Nephron progenitor cell (in vitro differentiated cells): ENCODE results near the gene GDF7.

ENCODE experiments used
- DNase-seq: peaks from one replicate; pipeline ENCODE4 v3.0.0; 2021
- H3K27ac Mint-ChIP-seq: 2 replicates; pipeline ENCODE4 v1.8.0; 2021; ENCODE audit warnings: mild to moderate bottlenecking, moderate library complexity, mixed read lengths
- H3K27me3 Mint-ChIP-seq: 2 replicates; pipeline ENCODE4 v1.8.0; 2021; ENCODE audit warnings: mild to moderate bottlenecking, low read depth, mixed read lengths; ENCODE audit not compliant: poor library complexity
- H3K36me3 Mint-ChIP-seq: 2 replicates; pipeline ENCODE4 v1.8.0; 2021; ENCODE audit warnings: low read depth, mixed read lengths
- H3K4me1 Mint-ChIP-seq: 2 replicates; pipeline ENCODE4 v1.8.0; 2021; ENCODE audit warnings: mixed read lengths
- H3K4me3 Mint-ChIP-seq: 2 replicates; pipeline ENCODE4 v1.8.0; 2021; ENCODE audit warnings: mild to moderate bottlenecking, moderate library complexity, mixed read lengths
- H3K9me3 Mint-ChIP-seq: 2 replicates; pipeline ENCODE4 v1.8.0; 2021; ENCODE audit warnings: mild to moderate bottlenecking, moderate library complexity, mixed read lengths
- TF ChIP-seq, protein P1 (sequence below): fragments of 200-600 bp; sonication (generic); IDR thresholded peaks from 2 replicates; pipeline ENCODE4 v1.5.0; 2021; ENCODE audit warnings: antibody characterized with exemption

GDF7 gene

DNA sequence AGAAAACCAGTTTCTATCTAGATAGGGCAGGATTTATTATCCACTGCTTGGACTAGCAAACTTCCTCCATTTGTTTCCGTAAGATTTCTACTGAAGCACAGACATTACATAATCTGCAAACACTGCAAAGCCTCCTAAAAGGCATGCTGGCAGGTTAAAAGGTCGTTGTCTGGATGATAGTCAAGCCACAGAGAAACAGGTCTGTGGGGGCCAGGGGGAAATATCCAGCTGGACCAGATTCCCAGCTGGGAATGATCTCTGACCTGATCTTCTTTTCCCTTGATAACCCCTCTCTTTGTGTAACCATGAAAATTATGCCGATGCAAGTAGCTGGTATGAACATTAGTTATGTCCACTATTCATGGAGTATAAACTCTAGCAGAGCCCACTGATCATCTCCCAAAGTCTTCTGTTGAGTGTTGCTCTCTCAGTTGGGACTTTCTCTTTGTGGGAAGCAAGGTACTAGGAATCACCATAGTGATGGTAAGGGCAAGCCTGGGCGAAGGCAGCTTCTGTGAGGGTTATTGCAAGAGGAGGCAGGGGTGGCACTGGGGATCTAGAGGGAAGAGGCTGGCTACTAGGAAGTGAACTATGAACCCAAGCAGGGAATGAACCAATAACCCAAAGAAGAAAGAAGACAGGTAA lies 61.3 kb downstream of the GDF7 start:
- Mint-ChIP-seq H3K4me3 (no peak overlapping the region), H3K27ac (peak overlapping the region; percentile 96), H3K4me1 (peaks cover 12% of the 10 kb centered on the region), H3K9me3 (no peaks in the 10 kb centered on the region), H3K36me3 (peaks cover 54% of the 10 kb centered on the region), H3K27me3 (peaks cover 4% of the 10 kb centered on the region)
- DNase-seq: no peak
- TF ChIP-seq, protein P1, sequence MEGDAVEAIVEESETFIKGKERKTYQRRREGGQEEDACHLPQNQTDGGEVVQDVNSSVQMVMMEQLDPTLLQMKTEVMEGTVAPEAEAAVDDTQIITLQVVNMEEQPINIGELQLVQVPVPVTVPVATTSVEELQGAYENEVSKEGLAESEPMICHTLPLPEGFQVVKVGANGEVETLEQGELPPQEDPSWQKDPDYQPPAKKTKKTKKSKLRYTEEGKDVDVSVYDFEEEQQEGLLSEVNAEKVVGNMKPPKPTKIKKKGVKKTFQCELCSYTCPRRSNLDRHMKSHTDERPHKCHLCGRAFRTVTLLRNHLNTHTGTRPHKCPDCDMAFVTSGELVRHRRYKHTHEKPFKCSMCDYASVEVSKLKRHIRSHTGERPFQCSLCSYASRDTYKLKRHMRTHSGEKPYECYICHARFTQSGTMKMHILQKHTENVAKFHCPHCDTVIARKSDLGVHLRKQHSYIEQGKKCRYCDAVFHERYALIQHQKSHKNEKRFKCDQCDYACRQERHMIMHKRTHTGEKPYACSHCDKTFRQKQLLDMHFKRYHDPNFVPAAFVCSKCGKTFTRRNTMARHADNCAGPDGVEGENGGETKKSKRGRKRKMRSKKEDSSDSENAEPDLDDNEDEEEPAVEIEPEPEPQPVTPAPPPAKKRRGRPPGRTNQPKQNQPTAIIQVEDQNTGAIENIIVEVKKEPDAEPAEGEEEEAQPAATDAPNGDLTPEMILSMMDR: no peak
